Measurements from ENCODE around the gene RUBCNL.

The RUBCNL gene

DNA sequence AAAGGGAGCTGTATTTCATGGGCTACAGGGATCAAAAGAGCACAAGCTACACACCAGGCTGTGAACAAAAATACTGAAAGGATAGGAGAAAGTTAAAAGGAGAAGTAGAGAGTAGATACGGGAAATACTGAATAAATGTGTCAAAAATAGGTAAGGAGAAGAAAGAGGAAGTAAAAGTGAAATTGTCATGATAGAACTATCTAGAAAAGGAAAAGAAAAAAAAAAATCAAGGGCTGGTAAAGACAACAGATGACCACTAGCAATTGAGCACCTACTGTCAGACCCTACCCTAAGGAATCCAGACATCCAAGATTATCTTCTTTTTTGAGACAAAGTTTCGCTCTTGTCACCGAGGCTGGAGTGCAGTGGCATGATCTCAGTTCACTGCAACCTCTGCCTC, 4.8 kb downstream of the RUBCNL start:
- H3K4me3 ChIP-seq (ENCODE audit: low read depth, low read length), result no peak overlapping the region
- TF ChIP-seq, protein P1, sequence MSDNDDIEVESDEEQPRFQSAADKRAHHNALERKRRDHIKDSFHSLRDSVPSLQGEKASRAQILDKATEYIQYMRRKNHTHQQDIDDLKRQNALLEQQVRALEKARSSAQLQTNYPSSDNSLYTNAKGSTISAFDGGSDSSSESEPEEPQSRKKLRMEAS (IDR thresholded peaks at IDR 0.05; ENCODE audit: low read depth, low read length), result no peak
- TF ChIP-seq POLR2A (IDR thresholded peaks at IDR 0.05; ENCODE audit: extremely low read depth, insufficient read length) (no peak), MYC (IDR thresholded peaks at IDR 0.05; ENCODE audit: low read depth, low read length) (no peak), CTCF (IDR thresholded peaks at IDR 0.05; ENCODE audit: low read depth, low read length) (no peak)
- DNase-seq (ENCODE audit: low read depth), result peak; percentile 35

- DNase-seq (ENCODE audit: low read depth), result no peak
- no peak overlapping the region for H3K4me3 ChIP-seq (ENCODE audit: low read depth, low read length)
- no peak for TF ChIP-seq MYC (IDR thresholded peaks at IDR 0.05; ENCODE audit: low read depth, low read length)
- TF ChIP-seq, protein P1 (IDR thresholded peaks at IDR 0.05; ENCODE audit: low read depth, low read length), result no peak
- TF ChIP-seq CTCF (IDR thresholded peaks at IDR 0.05; ENCODE audit: low read depth, low read length), result no peak
- no peak for TF ChIP-seq POLR2A (IDR thresholded peaks at IDR 0.05; ENCODE audit: extremely low read depth, insufficient read length)
Observed at GRCh38 chr13:46380242-46380641, 6.8 kb downstream of the RUBCNL start.

DNA sequence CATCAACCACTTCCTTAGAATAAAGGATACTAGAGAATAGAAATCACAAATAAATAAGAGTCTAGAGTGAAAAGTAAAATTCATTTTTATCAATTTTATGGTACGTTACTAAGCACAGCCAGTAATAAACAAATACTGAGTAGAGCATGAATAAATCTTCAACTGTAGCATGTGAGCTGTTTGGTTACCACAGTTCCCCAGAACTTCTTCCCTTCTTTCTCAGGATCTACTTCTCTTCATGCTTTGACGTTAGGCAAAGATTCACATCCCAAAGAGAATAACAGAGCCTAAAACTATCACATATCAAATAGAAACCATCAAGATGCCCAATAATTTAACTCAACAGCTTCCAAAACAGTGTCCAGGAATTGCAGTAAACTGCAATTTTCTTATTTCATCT, 7.4 kb downstream of the RUBCNL start:
- no peak overlapping the region for H3K4me3 ChIP-seq (ENCODE audit: low read depth, low read length)
- no peak for DNase-seq (ENCODE audit: low read depth)
- TF ChIP-seq CTCF (IDR thresholded peaks at IDR 0.05; ENCODE audit: low read depth, low read length) (no peak), MYC (IDR thresholded peaks at IDR 0.05; ENCODE audit: low read depth, low read length) (no peak), POLR2A (IDR thresholded peaks at IDR 0.05; ENCODE audit: extremely low read depth, insufficient read length) (no peak)
- TF ChIP-seq, protein P1 (IDR thresholded peaks at IDR 0.05; ENCODE audit: low read depth, low read length), result no peak

- no peak overlapping the region for H3K4me3 ChIP-seq (ENCODE audit: low read depth, low read length)
- TF ChIP-seq CTCF (IDR thresholded peaks at IDR 0.05; ENCODE audit: low read depth, low read length) (no peak), MYC (IDR thresholded peaks at IDR 0.05; ENCODE audit: low read depth, low read length) (no peak), POLR2A (IDR thresholded peaks at IDR 0.05; ENCODE audit: extremely low read depth, insufficient read length) (no peak)
- TF ChIP-seq, protein P1 (IDR thresholded peaks at IDR 0.05; ENCODE audit: low read depth, low read length), result no peak
- peak; percentile 82 for DNase-seq (ENCODE audit: low read depth)
Observed at GRCh38 chr13:46378411-46378810, 8.6 kb downstream of the RUBCNL start.

DNA sequence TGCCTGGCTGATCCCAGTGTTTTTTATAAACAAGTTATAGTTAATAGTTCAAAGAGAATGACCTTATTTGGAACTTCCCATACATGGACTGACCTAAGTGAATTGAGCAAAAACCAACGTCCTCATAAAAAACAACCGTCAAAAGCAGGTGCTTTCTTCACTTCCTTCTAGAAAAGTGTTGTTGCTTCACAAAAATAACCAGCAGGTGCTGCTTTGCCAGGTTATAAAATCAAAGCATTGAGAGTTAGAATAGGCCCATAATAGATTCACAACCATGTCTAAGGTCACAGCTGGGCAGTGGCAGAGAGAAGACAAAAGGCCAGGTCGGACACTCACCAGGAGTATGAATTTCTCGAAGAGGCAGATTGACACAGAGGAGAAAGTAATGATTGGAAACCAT, 9.5 kb downstream of the RUBCNL start:
- peak; percentile 61 for DNase-seq (ENCODE audit: low read depth)
- H3K4me3 ChIP-seq (ENCODE audit: low read depth, low read length), result no peak overlapping the region
- TF ChIP-seq, protein P1 (IDR thresholded peaks at IDR 0.05; ENCODE audit: low read depth, low read length), result peak; percentile 56; the same call in 1 of the 2 replicates
- TF ChIP-seq MYC (IDR thresholded peaks at IDR 0.05; ENCODE audit: low read depth, low read length), result no peak

GRCh38 chr13:46374710-46375109, 12.3 kb downstream of the RUBCNL start:
- peak; percentile 78 for DNase-seq (ENCODE audit: low read depth)
- TF ChIP-seq, protein P1 (IDR thresholded peaks at IDR 0.05; ENCODE audit: low read depth, low read length), result 0 out of 2 replicates have a peak, but pooled peaks have one; percentile 15
- TF ChIP-seq MYC (IDR thresholded peaks at IDR 0.05; ENCODE audit: low read depth, low read length) (no peak), CTCF (IDR thresholded peaks at IDR 0.05; ENCODE audit: low read depth, low read length) (no peak)
- no peak overlapping the region for H3K4me3 ChIP-seq (ENCODE audit: low read depth, low read length)
